ENCODE measurements around the gene TRIM8. TPM values are rescaled to one million over a fixed set of nuclear protein-coding genes. Genes with fewer than 3 reads are reported as not detected.

TRIM8 gene
- total and polyA plus RNA-seq, 2 donors (not counting 1 experiment from before 2014, with no cell fraction given) = 44.9 to 74.4 TPM

GRCh38 chr10:102650655-102651454 lies 6.6 kb downstream of the TRIM8 start:
- H3K4me2 ChIP-seq (replicated peaks; ENCODE audit: low read depth, low read length, poor library complexity, severe bottlenecking) = peak overlapping the region; percentile 94
- POLR2A ChIA-PET = interaction anchor here (0.5 to 1.8 kb wide), 2 partner anchors 9 to 551 kb away, joined by 4 to 13 read pairs; no protein-coding TSS in a partner anchor
- DNase-seq (peak; percentile 49), ATAC-seq (ENCODE audit: low read depth) (no peak)
- H2AFZ ChIP-seq (ENCODE audit: insufficient read depth, low read depth, low read length, poor library complexity, severe bottlenecking) = no peak overlapping the region
- Mint-ChIP-seq H3K9me3 (ENCODE audit: insufficient read depth) (no peaks in the 10 kb centered on the region), H3K4me1 (peaks cover 84% of the 10 kb centered on the region), H3K27ac (peak overlapping the region; percentile 98), H3K4me3 (peak overlapping the region; percentile 90), H3K27me3 (no peaks in the 10 kb centered on the region)
- H3K79me2 ChIP-seq (ENCODE audit: control insufficient read depth, insufficient read depth, low read length) = peaks cover 90% of the 10 kb centered on the region
- H3K4me1 ChIP-seq (ENCODE audit: control insufficient read depth in 2 of 2, insufficient read depth in 2 of 2, low read length in 2 of 2) = peaks cover 78 to 81% of the 10 kb centered on the region in 2 donors
- peak overlapping the region; percentile 41 for H3K9ac ChIP-seq (ENCODE audit: low read length)
- peaks cover 90% of the 10 kb centered on the region for H4K20me1 ChIP-seq (ENCODE audit: control insufficient read depth, insufficient read depth, low read length, poor library complexity, severe bottlenecking)
- intact Hi-C loops (cut with micrococcal nuclease) = no loop called here
- CTCF ChIA-PET = interaction anchor here (1.3 kb wide), 2 partner anchors 9 to 32 kb away, joined by 3 read pairs; no protein-coding TSS in a partner anchor
- no peaks in the 10 kb centered on the region for H3K9me3 ChIP-seq (ENCODE audit: control extremely low read depth in 1 of 3, control insufficient read depth in 2 of 3, insufficient read depth in 1 of 3, low read length in 2 of 3)
- H3K27me3 ChIP-seq (replicated peaks in 1 of 4; ENCODE audit: control extremely low read depth in 1 of 4, control insufficient read depth in 3 of 4, insufficient read depth in 4 of 4, low read length in 3 of 4) = no peaks in the 10 kb centered on the region
- H3K27ac ChIP-seq (ENCODE audit: low read length in 2 of 2) = peak overlapping the region; percentile 70 to 90
- 58% methylated on average over 8 of the region's 11 CpGs for WGBS (ENCODE audit: insufficient coverage)
- TF ChIP-seq EZH2 (IDR thresholded peaks at IDR 0.05; ENCODE audit: borderline replicate concordance, insufficient read depth, low read depth, low read length, poor library complexity, severe bottlenecking) (no peak), CTCF (IDR thresholded peaks at IDR 0.05) (no peak)
- peaks cover 1 to 23% of the 10 kb centered on the region in 2 experiments for H3K36me3 ChIP-seq (replicated peaks in 1 of 2; ENCODE audit: control extremely low read depth in 1 of 2, control insufficient read depth in 1 of 2, extremely low read depth in 1 of 2, insufficient read depth in 2 of 2, low read length in 1 of 2)
- H3K4me3 ChIP-seq (ENCODE audit: control extremely low read depth in 1 of 5, extremely low read depth in 1 of 5, insufficient read depth in 1 of 5, low read depth in 2 of 5, low read length in 4 of 5) = peak overlapping the region in 1 of 5 experiments; percentile 29
